HG03457 (cell line): Measurements from ENCODE around the gene KDM4B.
"Not testable (repeated sequence)": the region's sequence is repeated elsewhere in the genome, so short reads cannot be mapped to it uniquely, and the experiment has no call there.

Experiments used
- ATAC-seq: cut with Tn5 transposase; IDR thresholded peaks from one replicate; pipeline ENCODE4 v1.9.1; 2021; ENCODE audit warnings: moderate number of reproducible peaks; ENCODE audit not compliant: unreplicated experiment

The KDM4B gene

GRCh38 chr19:5160158-5160795 lies 191.4 kb downstream of the KDM4B start:
- ATAC-seq = not testable (repeated sequence)

- ATAC-seq = not testable (repeated sequence)
Observed at GRCh38 chr19:5164845-5165696, 196.2 kb downstream of the KDM4B start.

GRCh38 chr19:5165697-5166019 lies 196.7 kb downstream of the KDM4B start:
- ATAC-seq = no peak

- no peak for ATAC-seq
Observed at GRCh38 chr19:5166262-5166661, 197.3 kb downstream of the KDM4B start.

GRCh38 chr19:5170329-5170745 lies 201.4 kb downstream of the KDM4B start:
- no peak for ATAC-seq

GRCh38 chr19:5171711-5172110 lies 202.8 kb downstream of the KDM4B start:
- ATAC-seq = no peak

GRCh38 chr19:5172859-5173630 lies 204.1 kb downstream of the KDM4B start:
- ATAC-seq = no peak

- no peak for ATAC-seq
Observed at GRCh38 chr19:5173993-5174392, 205.1 kb downstream of the KDM4B start.

GRCh38 chr19:5177745-5178450 lies 209.0 kb downstream of the KDM4B start:
- no peak for ATAC-seq

- ATAC-seq = no peak
Observed at GRCh38 chr19:5178841-5179240, 209.9 kb downstream of the KDM4B start.

- ATAC-seq = no peak
Observed at GRCh38 chr19:5179256-5179655, 210.3 kb downstream of the KDM4B start.

GRCh38 chr19:5181329-5181728 lies 212.4 kb downstream of the KDM4B start:
- no peak for ATAC-seq

GRCh38 chr19:5182751-5183150 lies 213.8 kb downstream of the KDM4B start:
- no peak for ATAC-seq

GRCh38 chr19:5183616-5184015 lies 214.7 kb downstream of the KDM4B start:
- no peak for ATAC-seq

- no peak for ATAC-seq
Observed at GRCh38 chr19:5184930-5185329, 216.0 kb downstream of the KDM4B start.

- no peak for ATAC-seq
Observed at GRCh38 chr19:5186293-5187050, 217.6 kb downstream of the KDM4B start.

GRCh38 chr19:5188548-5189317 lies 219.8 kb downstream of the KDM4B start:
- ATAC-seq = no peak

- ATAC-seq = no peak
Observed at GRCh38 chr19:5189318-5189607, 220.3 kb downstream of the KDM4B start.

- ATAC-seq = no peak
Observed at GRCh38 chr19:5191091-5191490, 222.2 kb downstream of the KDM4B start.

- no peak for ATAC-seq
Observed at GRCh38 chr19:5192568-5192967, 223.7 kb downstream of the KDM4B start.
